HG02763 (cell line): ENCODE data around the gene CAMTA1.

Source experiments
- ATAC-seq: cut with Tn5 transposase; IDR thresholded peaks from one replicate; pipeline ENCODE4 v1.9.1; 2021; ENCODE audit warnings: mild to moderate bottlenecking, moderate library complexity; ENCODE audit not compliant: unreplicated experiment

CAMTA1 gene

DNA sequence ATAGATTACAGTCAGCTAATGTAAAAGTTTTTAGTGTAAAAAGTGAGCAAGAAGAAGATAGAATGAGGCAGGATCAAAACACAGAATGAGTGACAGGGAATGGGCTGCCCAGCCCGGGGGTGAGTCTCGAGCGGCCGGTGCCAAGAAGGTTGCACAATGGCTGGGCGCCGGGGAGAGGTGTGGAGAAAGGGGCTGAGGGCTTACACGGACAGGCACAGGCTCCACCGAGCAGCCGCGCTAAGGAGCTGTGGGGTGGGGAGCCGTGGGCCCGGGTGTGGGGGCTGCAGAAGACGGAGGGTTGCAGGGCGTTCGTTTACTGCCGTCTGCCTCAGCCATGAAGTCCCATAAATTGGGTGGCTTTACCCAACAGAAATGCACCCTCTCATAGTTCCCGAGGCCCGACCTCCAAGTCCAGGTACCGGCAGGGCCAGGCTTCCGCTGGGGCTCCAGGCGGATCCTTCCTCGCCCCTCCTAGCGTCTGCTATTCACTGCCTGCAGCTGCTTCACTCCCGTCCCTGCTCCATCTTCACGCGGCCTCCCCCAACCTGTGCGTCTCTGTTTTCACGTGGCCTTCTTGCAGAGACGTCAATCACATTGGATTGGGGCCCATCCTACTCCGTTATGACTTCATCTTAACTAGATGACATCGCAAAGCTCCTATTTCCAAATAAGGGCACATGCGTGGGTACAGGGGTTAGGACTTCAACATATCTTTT is 277.2 kb downstream of the CAMTA1 start:
- no peak for ATAC-seq

DNA sequence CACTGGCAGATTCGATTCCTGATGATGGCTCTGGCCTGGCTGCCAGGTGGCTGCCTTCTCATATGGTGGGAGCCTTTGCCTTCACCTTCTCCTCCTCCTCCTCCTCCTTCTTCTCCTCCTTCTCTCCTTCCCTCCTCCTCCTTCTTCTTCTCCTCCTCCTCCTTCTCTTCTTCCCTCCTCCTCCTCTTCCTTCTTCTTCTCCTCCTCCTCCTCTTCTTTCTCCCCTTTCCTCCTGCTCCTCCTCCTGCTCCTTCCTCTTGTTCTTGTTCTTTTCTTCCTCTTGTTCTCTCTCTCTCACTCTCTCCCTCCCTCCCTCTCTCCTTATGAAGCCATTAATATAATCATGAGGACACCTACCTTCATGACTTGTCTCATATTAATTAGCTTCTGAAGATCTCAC is 278.7 kb downstream of the CAMTA1 start:
- no peak for ATAC-seq

DNA sequence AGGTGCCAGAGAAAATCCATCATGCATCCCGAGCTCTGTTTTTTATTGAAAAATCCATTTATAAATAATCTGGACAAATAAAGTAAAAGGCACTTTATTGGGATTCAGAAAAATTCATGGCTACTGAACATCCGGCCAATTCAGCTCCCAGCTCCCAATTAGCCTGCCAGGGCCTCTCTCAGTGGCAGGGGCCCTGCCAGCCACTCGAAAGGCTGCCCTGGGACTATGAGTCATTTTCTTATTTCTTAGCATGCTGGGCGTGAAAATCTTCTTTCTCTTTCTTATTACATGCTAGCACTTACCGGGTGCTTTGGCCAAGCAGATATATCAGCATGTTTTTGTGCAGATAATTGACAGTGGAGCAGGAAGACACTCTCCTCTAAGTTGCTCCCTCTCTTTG is 283.3 kb downstream of the CAMTA1 start:
- no peak for ATAC-seq

DNA sequence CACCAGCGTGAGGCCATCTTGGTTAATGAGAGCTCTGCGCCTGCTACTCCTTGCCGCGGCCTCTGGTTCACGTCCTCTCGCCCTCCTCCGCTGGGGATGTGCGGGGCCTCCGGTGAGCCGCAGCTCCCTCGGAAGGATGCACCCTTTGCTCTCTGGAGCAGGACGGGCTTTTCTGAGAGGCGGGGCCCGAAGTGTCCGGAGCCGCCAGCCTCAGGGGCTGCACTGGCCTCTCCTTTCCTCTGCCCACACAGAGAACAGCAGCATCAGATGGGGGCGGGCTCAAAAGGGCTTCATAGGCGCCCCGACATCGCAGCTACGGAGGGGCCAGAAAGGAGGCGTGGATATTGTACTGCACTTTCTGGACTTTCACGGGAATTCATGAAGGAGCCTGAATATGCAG is 284.7 kb downstream of the CAMTA1 start:
- no peak for ATAC-seq

DNA sequence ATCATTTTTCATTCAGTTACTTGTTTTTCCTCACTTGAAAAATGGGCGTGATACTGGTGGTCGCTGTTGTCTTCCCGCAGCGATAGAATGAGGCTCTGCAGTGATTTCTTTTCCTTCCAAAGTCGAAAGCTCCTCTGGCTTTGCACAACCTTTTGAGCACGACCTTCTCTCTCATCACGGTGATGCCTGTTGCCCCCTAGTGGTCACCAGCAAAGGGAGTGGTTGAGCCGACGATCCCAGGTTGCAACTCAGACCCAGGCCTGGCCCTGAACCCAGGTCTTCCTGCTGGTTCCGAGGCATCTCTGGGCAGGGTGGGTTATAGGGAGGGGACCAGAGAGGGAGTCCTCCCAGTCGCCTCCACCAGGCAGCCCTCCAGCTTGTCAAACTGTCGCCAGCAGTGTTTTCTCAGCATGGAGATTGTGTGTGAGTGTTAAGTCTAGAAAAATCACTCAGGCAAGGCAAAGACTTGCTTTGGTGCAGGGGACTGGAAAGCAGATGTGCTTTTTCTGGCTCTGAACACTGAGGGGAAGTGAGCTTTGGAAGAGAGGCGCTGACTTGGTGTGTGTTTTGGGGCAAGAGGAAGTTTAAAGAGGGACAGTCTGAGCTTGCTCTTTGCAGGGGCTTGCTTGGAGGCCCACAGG is 285.3 kb downstream of the CAMTA1 start:
- ATAC-seq, result no peak

DNA sequence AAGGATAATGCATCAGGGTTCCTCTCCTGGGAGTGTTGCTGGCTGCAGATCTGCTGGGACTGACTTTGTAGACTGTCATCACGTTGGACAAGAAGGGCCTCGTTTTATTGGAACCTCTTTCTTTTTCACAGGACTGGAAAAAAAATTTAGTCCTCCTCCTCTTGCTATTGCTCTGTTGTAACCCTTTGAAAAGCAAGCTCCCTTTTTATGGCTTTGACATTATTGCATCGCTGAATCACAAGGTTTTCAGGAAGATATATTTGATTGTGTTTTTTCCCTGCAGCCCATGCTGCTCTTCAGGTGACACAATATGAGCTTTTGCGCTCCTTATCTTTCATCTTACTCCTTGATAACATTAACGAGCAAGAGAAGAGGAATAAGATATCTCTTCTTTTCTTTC is 290.9 kb downstream of the CAMTA1 start:
- ATAC-seq, result no peak

DNA sequence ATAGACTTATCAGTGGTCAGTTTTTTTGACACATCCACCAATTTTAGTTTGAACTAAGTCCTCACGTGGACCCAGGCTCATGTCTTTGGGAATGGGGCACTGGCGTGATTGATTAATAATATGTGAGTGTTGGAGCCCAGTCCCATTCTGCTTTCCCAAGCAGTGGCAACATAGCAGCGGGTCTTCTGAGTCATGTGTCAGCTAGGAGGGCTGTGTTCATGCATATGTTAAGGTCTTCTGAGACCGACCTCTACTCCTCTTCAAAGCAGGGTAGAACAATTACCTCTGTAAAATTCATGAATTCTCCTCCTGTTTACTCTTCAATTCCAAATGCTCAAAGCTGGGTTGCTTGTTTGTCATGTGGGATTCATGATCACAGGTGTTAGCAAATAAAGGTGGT is 291.3 kb downstream of the CAMTA1 start:
- no peak for ATAC-seq

DNA sequence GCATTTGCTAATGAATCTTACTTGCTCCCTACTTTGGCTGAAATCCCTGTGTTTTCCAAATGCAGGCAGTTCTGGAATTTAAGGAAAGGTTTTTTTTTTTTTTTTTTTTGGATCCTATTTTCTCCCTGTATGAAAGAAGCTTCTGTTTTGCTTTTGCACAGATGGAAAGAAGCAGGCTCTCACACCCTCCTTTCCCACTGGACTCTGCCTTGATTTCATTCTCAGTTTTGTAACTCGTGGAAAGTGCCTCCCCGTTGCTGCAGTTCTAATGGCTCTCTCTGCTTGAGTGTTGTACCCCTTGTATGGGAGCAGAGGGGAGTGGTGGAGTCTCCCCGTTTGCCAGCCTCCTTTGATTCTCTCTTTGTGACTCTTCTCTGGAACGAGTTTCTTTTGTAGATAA is 291.9 kb downstream of the CAMTA1 start:
- ATAC-seq, result no peak

DNA sequence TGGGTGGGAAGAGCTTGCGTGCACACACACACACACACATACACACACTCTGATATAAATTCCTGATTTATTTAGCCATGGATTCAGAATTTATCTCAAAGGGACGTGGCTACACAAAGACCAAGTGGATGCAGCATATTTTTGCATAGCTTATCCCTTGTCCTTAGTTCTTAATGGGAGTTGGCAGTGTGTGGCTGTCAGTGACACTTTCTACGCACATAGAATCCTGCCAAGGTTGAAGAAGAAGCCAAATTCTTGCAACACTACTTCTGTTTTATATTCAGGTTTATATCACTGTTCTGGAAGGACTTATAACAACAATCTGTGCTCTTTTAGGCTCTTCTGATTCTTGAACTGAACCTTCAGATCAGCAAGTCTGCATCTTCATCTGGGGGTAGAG is 292.7 kb downstream of the CAMTA1 start:
- ATAC-seq, result no peak

DNA sequence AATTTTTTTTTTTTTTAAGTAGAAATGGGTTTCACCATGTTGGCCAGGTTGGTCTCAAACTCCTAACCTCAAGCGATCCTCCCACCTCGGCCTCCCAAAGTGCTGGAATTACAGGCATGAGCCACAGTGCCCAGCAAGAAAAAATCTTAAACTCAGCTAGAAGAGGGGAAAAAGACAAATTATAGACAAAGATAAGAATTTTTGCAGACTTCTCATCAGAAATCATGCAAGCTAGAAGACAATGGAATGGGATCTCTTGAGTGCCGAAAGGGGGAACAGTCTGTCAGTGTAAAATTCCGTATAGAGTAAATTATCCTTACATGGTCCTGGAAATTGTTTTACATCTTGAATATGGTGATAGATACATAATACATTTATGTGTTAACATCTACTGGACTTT is 294.4 kb downstream of the CAMTA1 start:
- no peak for ATAC-seq

DNA sequence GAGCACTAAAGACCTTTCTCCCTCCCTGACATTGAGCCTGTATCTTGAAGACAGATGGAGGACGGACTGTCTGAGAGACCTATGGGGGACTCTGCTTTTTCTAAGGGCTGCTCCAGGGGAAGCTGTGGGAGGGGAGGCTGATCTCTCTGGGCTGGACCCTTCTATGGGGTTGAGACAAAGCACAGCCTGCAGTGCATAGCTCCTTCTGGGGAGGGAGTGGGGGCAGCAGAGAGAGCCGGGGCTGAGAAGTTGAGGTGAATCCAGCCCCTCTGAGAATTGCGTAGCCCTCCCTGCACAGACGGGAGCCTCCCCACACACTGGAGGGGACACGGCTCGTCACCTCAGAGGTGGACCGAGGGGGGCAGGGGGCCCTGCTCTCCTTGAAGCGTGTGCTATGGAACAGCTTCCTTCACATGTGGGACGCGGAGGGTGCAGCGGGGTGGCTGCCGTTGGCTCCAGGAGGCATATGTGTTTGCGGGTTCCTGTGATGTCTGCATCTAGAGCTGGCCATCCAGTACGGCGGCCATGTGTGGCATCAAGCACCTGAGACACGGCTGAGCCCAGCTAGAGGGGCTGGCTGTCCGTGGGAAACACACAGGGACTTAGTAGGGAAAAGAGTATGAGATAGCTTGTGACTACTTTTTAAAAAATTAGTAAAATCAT is 299.1 kb downstream of the CAMTA1 start:
- ATAC-seq, result no peak

DNA sequence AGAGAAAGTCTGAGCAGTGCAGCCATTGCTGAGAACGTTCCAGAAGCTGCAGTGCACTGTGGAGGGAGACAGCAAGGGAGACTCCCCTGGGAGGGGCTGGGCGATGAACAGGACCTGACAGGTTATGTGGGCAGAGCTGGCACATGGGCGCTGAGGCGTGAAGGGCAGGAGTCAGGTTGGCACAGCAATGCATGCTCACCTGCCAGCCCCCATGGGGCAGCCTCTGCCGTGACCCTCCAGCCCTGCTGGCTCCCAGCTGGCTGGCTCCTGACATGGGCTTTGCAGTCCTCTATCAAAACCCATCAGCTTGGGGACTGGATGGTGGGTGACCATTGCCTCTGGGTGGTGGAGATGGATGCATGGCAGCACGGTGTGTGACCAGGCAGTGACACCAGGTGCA is 300.3 kb downstream of the CAMTA1 start:
- ATAC-seq, result no peak

DNA sequence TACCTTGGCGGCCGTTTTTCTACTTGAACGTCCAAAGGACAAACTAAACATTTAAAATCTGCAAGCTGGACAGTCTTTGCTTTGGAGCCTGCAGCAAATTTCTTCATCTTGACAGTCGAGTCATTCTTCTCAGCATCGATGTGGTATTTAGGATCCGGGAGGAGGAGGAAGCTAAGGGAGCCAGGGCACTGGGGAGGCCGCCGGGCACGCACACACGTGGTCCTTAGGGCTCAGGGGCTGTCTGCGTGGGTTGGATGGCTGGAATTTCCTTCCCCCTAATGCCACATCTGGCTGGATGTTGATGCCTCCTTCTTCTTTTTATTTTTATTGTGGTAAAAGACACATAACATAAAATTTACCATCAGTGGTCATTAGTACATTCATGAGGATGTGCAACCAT is 300.9 kb downstream of the CAMTA1 start:
- ATAC-seq, result no peak

DNA sequence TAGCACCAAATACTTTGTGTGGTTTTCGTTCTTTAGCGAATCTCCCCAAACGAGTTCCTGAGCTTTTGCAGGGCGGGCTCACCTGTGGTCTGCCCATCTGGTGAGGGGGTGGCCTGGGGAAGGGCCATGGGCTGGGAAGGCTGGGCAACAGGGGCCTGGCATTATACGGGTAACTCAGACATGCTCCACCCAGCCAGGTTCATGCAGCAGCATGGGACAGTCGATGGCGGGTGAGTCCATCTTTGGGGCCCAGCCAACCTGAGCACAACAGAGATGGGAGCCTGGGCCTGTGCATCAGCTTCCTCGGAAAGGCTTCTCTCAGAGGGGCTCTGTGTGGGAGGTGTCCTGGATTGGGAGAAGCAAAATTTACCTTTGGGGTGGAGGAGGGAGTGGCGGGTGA is 302.6 kb downstream of the CAMTA1 start:
- no peak for ATAC-seq

DNA sequence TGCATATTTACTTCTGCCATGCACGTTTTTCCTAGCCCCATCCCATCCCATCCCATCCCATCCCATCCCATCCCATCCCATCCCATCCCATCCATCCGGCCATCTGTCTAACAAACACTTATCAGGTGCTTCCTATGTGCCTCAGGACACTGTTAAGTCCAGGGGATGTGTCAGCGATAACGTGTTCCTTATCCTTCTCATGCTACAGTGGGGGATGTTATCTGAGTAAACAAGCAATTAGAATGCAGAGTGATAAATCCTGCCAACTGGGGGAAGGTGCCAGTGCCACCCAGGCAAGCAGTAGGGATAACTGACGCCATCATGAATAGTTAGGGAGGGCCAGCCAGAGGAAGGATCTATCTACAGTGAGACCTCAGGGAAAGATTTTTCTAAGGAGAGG is 304.2 kb downstream of the CAMTA1 start:
- ATAC-seq, result no peak

DNA sequence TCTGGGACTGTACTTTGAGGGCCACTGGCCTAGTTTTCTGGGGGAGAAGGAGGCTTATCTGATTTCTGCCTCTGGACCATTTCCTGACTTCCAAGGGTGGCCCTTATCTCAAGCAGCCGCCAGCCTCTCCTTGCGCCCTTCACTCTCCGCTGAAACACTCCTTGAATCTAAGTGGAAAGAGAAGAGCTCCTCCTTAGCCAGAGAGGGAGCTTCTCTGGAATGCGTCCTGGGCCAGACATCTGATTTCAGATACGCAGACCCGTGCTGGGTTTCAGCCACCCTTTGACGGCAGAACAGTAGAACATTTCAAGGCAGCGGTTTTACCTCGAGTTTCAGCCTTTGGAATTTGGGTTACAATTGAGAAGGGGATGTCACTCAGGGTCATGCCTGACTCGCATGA is 308.0 kb downstream of the CAMTA1 start:
- no peak for ATAC-seq

DNA sequence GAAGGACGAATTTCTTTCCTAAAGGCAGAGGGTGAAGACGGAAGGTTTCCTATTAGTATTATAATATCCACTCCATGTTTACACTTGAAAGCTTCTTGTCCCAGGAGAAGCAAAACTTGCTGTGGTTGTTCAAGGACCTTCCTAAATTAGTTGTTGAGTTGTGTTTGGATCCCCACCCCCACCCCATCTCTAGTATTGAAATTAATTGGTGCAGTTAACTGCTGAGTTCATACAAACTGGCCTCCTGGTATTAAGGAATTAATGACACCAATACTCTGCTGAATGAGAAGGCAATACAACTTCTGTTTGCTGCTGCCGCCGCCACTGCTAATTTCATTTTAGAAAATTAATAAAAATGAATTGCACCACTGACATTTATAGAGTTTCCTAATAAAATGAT is 308.8 kb downstream of the CAMTA1 start:
- ATAC-seq, result no peak

DNA sequence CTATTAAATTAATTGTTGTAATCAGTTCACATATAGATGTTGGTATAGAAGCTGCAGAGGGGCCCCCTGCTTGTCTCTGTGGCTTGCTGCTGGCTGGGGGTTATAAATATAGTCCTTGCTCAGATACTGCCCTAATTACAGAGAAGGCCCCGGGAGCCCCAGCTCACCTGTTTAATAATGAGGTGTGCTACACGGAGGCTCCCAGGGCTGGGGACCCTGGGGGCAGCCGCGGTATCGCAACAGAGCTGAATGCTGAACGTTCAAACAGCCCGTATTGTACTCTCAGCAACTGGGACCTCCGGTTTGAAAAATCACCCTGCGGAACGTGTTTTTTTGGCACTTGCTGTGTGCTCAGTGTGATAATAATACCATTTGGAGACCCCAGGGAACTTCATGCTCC is 309.3 kb downstream of the CAMTA1 start:
- ATAC-seq, result no peak

DNA sequence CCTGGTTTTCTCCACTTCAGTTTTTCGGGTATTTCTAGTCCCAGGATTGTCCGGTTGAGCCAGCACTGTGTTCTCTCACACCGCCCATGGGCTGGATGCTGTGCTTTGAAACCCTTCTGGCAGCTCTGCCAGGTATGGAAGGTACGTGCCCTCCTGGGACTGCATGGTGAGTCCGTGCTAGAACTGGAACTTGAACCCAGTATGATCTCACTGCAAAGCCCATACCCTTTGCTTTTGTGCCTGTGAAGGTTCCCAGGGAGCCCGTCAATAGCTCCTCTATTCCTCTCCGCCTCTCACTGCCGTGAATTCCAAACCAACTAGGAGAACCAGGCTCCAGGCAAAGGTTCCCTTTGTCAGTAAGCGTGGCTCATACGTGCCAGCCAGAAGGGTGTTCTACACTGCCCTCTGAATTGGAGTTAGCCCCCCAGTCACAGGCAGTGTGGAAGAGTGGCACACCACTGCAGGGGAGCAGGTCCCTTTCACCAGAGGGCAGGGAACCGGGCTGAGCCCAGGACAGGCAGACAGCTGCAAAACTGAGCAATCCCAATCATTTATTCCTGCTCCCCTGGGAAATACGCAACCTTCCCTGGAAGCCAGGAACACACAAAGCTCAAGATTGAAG is 310.2 kb downstream of the CAMTA1 start:
- no peak for ATAC-seq

DNA sequence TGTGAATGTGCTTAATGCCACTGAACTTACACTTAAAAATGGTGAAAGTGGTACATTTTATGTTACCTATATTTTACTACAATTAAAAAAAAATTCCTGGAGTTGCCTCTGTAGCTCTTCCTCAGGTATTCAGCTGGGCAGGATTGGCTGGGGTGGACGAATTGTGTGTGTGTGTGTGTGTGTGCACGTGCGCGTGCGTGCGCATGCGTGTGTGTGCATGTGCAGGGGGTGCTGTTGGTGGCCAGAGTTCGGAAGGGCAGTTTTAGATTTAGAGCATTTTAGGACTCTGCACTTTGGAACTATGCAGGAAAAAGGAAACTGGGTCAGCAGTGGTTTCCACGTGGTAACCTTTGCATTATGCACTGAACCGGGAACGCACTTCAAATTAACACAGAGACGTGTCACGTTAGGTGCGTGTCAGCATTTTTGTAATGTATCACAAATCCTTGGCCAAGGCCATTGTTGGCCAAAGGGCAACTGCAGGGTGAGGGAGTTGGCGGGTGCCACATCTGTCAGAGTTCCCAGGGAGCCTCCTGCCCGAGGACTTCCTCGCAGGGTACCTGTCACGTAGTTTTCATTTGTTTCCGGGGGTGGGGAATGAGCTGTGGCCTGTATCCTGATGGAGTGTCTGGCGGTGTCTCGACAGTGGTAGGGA is 312.8 kb downstream of the CAMTA1 start:
- no peak for ATAC-seq

DNA sequence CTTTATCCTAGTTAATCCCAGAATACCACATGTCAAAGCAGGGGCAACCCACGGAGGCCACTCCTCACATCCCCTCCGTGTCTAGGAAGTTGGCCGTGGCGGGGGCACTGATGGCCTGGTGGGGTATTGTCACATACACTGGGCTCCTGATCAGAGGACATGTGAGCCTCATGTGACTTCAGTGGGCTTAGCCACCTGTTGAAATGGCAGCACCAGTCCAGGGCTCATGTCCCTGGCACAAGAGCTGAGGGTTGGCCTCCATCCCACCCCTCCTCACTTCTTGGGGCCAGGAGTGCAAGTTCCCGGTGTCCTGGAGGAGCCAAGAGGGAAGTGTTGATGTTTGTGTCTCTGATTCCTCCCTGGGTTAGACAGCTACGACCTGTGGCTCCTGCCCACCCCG is 313.4 kb downstream of the CAMTA1 start:
- ATAC-seq, result no peak
